Kasumi-1 (cell line): ENCODE results near the gene SYNGR2.

ENCODE experiments used
- DNase-seq, 2 experiments: peaks; one replicate each; lab custom pipeline; 2025; lab: John Stamatoyannopoulos, UW

The SYNGR2 gene

GRCh38 chr17:78143214-78144146 lies 24.9 kb upstream of the SYNGR2 start:
- DNase-seq, result no peak

- DNase-seq, result peak; percentile 96 to 97
Observed at GRCh38 chr17:78144147-78144719, 24.1 kb upstream of the SYNGR2 start.

- no peak for DNase-seq
Observed at GRCh38 chr17:78144736-78145641, 23.4 kb upstream of the SYNGR2 start.

GRCh38 chr17:78146471-78146869 lies 21.9 kb upstream of the SYNGR2 start:
- DNase-seq, result no peak

- DNase-seq, result no peak
Observed at GRCh38 chr17:78146881-78147280, 21.5 kb upstream of the SYNGR2 start.

- peak in 1 of 2 experiments; percentile 19 for DNase-seq
Observed at GRCh38 chr17:78147315-78147998, 20.9 kb upstream of the SYNGR2 start.

GRCh38 chr17:78148286-78149016 lies 19.9 kb upstream of the SYNGR2 start:
- DNase-seq, result no peak

GRCh38 chr17:78151514-78152008 lies 16.8 kb upstream of the SYNGR2 start:
- no peak for DNase-seq

GRCh38 chr17:78154903-78155811 lies 13.2 kb upstream of the SYNGR2 start:
- DNase-seq, result peak; percentile 73 to 85

- peak; percentile 69 to 80 for DNase-seq
Observed at GRCh38 chr17:78159575-78160158, 8.7 kb upstream of the SYNGR2 start.

GRCh38 chr17:78163881-78164747 lies 4.3 kb upstream of the SYNGR2 start:
- DNase-seq, result no peak

GRCh38 chr17:78164748-78165607 lies 3.4 kb upstream of the SYNGR2 start:
- no peak for DNase-seq

GRCh38 chr17:78166416-78166815 lies 2.0 kb upstream of the SYNGR2 start:
- no peak for DNase-seq

- peak in 1 of 2 experiments; percentile 62 for DNase-seq
Observed at GRCh38 chr17:78168903-78169793, 767 bp downstream of the SYNGR2 start.

GRCh38 chr17:78170692-78171590 lies 2.6 kb downstream of the SYNGR2 start:
- no peak for DNase-seq
